ENCODE data around the gene DEK.

The DEK gene

GRCh38 chr6:18265787-18266522 lies 1.6 kb upstream of the DEK start:
- in situ Hi-C loops (cut with MboI; ENCODE audit: low sequenced_read_pairs): no loop called here

DNA sequence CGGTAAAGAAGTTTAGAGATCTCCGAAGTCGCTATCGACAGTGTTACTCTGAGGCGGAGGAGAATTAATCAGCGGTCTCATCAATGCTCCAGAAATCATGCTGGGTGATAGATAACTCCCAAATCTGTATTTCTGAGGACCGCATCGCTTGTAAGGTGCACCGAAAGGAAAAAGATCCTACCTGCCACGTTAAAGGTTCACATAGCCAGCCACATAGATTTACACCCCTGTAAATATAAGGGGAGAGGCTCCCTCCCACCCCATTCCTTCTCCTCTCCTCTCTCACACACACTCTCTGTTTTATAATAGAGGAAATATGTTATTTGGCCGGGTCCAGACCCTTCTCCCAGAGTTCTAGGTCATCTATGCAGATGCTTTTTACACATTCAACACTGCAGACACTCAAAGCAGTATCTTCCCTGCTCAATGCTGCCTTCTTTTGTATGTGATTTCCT lies 620 bp upstream of the DEK start:
- in situ Hi-C loops (cut with MboI; ENCODE audit: low sequenced_read_pairs): no loop called here

GRCh38 chr6:18263418-18264218 lies 712 bp downstream of the DEK start:
- in situ Hi-C loops (cut with MboI; ENCODE audit: low sequenced_read_pairs): no loop called here

DNA sequence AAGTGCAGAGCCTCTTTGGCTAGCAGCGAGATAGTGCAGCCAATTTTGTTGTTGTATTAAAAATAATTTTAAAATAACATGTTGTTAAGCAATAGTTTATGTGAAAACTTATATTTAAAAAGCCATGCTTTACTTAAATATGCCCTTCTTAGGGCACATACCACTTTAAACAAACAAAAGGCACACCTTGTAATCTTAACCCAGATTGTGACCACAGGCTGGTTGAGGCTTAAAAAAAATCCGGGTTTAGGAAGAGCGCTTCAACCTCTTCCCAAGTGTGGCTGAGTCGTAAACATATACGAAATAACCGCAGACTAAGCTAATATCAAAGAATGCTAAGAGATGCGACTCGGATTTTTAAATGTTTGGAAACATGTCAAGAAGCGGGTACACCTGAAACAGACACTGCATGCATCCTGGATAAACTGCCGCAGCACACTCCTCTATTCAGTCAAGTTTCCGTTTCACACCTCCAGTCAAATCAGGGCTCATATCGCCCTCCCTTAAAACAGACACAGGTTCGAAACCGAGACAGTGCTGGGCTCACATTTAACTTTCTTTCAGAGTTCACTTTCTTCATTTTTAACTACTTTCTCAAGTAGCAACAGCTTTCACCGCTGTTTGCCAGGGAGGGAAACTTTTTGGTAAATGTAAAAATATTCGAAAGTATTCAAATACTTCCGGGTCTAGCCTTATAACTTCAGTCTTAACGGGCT lies 1.5 kb downstream of the DEK start:
- in situ Hi-C loops (cut with MboI; ENCODE audit: low sequenced_read_pairs): no loop called here

DNA sequence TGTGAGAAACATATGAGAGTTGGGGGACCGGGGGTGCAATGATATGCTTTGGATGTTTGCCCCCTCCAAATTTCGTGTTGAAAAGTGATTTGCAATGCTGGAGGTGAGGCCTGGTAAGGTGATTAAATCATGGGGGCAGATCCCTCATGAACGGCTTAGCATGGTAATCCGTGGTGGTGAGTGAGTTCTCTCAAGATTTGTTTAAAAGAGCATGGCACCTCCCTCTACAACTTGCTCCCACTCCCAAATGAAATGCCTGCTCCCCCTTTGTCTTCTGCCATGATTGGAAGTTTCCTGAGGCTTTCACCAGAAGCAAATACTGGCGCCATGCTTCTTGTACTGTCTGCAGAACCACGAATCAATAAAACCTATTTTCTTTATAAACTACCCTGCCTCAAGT lies 2.5 kb downstream of the DEK start:
- in situ Hi-C loops (cut with MboI; ENCODE audit: low sequenced_read_pairs): no loop called here

DNA sequence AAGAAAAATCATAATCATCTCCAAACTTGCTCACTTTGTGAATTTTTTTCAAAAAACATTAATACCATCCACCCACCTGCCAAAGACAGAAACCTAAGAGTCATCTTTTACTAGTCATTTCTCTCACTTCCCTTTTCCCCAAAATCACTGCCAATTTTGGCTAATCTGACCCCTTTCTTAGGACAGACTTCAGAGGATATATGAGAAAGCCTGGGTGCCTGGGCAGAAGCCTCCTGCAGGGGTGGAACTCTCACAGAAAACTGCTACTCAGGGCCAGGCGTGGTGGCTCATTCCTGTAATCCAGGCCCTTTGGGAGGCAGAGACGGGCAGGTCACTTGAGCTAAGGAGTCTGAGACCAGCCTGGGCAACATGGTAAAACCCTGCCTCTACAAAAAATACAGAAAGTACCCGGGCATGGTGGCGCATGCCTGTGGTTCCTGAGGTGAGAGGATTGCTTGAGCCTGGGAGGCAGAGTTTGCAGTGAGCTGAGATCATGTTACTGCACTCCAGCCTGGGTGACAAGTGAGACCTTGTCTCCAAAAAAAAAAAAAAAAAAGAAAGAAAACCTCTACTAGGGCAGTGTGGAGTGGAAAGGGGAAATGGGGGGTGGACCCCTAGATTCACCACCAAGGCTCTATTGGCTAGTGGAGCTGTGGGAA lies 3.8 kb downstream of the DEK start:
- in situ Hi-C loops (cut with MboI; ENCODE audit: low sequenced_read_pairs): no loop called here

GRCh38 chr6:18259675-18260447 lies 4.5 kb downstream of the DEK start:
- in situ Hi-C loops (cut with MboI; ENCODE audit: low sequenced_read_pairs): no loop called here

- in situ Hi-C loops (cut with MboI; ENCODE audit: low sequenced_read_pairs): no loop called here
Observed at GRCh38 chr6:18254793-18255192, 9.5 kb downstream of the DEK start.

DNA sequence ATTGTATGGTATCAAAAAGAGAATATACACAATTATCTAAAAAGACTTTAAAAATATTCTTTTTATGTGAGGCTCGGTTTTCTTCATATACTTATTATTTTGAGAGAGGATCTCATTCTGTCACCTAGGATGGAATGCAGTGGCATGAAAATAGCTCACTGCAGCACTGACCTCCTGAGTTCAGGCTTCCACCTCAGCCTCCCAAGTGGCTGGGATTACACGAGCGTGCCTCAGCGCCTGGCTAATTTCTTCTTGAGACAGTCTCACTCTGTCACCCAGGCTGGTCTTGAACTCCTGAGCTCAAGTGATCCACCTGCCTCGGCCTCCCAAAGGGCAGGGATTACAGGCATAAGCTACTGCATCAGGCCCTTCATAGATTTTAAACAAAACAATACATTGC lies 10.7 kb downstream of the DEK start:
- in situ Hi-C loops (cut with MboI; ENCODE audit: low sequenced_read_pairs): no loop called here

- in situ Hi-C loops (cut with MboI; ENCODE audit: low sequenced_read_pairs): no loop called here
Observed at GRCh38 chr6:18249271-18249670, 15.1 kb downstream of the DEK start.

DNA sequence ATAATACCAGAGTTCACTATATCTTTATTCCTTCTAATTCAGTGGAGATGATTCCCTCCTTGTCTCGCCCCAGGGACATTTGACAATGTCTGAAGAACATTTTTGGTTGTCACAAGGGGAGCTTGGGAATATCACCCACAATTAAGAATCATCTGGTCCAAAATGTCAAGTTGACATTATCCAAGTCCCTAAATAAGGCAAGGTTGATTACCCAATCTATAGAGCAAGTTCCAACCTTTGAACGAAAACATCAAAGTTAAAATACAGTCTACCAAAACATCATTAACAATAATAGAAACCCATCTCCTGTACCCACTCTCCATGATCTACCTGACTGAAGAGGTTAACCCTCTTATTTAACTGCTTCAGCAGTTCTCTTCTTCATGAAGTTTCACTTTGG lies 15.6 kb downstream of the DEK start:
- in situ Hi-C loops (cut with MboI; ENCODE audit: low sequenced_read_pairs): no loop called here

- in situ Hi-C loops (cut with MboI; ENCODE audit: low sequenced_read_pairs): no loop called here
Observed at GRCh38 chr6:18247002-18247401, 17.3 kb downstream of the DEK start.

DNA sequence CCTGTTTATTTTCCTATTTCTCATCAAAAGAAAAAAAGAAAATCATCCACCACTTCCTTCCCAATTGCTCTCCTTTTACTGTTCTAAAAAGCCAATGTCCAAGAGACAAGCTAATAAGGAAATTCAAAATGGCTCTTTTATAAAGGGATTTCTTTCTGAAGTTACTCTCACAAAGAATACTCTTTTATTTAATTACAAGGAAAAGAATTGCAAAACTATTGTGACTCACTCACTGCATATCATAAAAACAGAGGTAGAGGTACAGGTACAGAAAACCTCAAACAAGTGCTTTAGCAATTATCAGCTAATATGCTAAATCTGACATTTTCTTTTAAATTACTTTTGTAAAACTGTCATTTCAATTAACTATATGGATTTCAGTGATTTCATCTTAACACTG lies 18.1 kb downstream of the DEK start:
- in situ Hi-C loops (cut with MboI; ENCODE audit: low sequenced_read_pairs): no loop called here

GRCh38 chr6:18245642-18246041 lies 18.7 kb downstream of the DEK start:
- in situ Hi-C loops (cut with MboI; ENCODE audit: low sequenced_read_pairs): no loop called here

DNA sequence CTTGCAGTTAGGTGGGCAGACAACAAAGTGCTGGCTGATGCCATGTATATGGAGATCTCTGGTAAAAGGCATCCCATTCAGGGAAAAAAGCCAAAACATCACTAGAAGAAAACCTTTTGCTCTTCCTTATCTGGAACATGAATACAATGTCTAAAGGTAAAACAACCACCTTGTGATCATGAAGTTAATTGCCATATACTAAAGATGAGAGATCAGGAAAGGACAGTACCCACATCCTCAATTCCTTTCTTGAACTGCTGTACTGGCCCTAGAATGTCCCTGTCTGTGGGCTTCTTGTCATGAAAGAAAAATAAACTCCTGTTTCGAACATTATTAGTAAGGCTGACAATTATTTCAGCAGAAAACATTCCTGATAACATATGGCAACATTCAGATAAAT lies 19.3 kb downstream of the DEK start:
- in situ Hi-C loops (cut with MboI; ENCODE audit: low sequenced_read_pairs): no loop called here

- in situ Hi-C loops (cut with MboI; ENCODE audit: low sequenced_read_pairs): no loop called here
Observed at GRCh38 chr6:18244251-18244650, 20.1 kb downstream of the DEK start.

GRCh38 chr6:18243302-18243893 lies 20.9 kb downstream of the DEK start:
- in situ Hi-C loops (cut with MboI; ENCODE audit: low sequenced_read_pairs): no loop called here

- in situ Hi-C loops (cut with MboI; ENCODE audit: low sequenced_read_pairs): no loop called here
Observed at GRCh38 chr6:18242062-18242851, 22.1 kb downstream of the DEK start.

Measured in hTERT RPE-1 (cell line).